ENCODE measurements around the gene HBG1.

GRCh38 chr11:5251746-5252145 is 2.1 kb upstream of the HBG1 start:
- no peak for TF ChIP-seq ZNF121 (tag by site-specific recombination; IDR thresholded peaks at IDR 0.05)
- no peak for TF ChIP-seq CTCF (tag by site-specific recombination; IDR thresholded peaks at IDR 0.05)
- TF ChIP-seq ZBTB10 (tag by site-specific recombination; IDR thresholded peaks at IDR 0.05) = no peak
- TF ChIP-seq SP2 (tag by site-specific recombination; IDR thresholded peaks at IDR 0.05) = no peak
- no peak for TF ChIP-seq ZNF239 (tag by site-specific recombination; IDR thresholded peaks at IDR 0.05)
- TF ChIP-seq ZNF623 (tag by site-specific recombination; IDR thresholded peaks at IDR 0.05) = no peak
